NT2/D1 (cell line): Measurements from ENCODE around the gene RASA1.

Source experiments
- SUZ12 ChIP-seq: IDR thresholded peaks from 2 replicates; pipeline ENCODE4 v1.6.1; 2011; ENCODE audit not compliant: insufficient read length, insufficient read depth; ENCODE audit errors: extremely low read depth
- YY1 ChIP-seq: IDR thresholded peaks from 2 replicates; pipeline ENCODE4 v1.6.1; 2011; ENCODE audit not compliant: insufficient read length, insufficient read depth
- ZNF274 ChIP-seq: IDR thresholded peaks from 2 replicates; pipeline ENCODE4 v1.6.1; 2011; ENCODE audit warnings: mild to moderate bottlenecking, low read depth, low read length

GRCh38 chr5:87311405-87312279, 44.0 kb downstream of the RASA1 start:
- TF ChIP-seq ZNF274 (no peak), SUZ12 (no peak), YY1 (no peak)
